Parathyroid adenoma (tissue), 2 donors: ENCODE measurements around the gene HMCES.

ENCODE experiments used
- H2AFZ ChIP-seq: fragments of 300-600 bp; sonication (generic); one replicate; pipeline ENCODE4 v1.7.0; 2017; ENCODE audit warnings: antibody characterized with exemption, mild to moderate bottlenecking
- H3K27ac ChIP-seq: fragments of 300-600 bp; sonication (generic); one replicate; pipeline ENCODE4 v1.7.0; 2017
- H3K27me3 ChIP-seq: fragments of 300-600 bp; sonication (generic); one replicate; pipeline ENCODE4 v1.7.0; 2017; ENCODE audit warnings: low read length; ENCODE audit not compliant: control insufficient read depth, insufficient read depth
- H3K36me3 ChIP-seq: fragments of 300-600 bp; sonication (generic); one replicate; pipeline ENCODE4 v1.7.0; 2017; ENCODE audit warnings: low read length; ENCODE audit not compliant: control insufficient read depth, insufficient read depth
- H3K4me1 ChIP-seq: fragments of 300-600 bp; sonication (generic); one replicate; pipeline ENCODE4 v1.7.0; 2017; ENCODE audit warnings: control low read depth
- H3K4me2 ChIP-seq: fragments of 300-600 bp; sonication (generic); one replicate; pipeline ENCODE4 v1.7.0; 2017; ENCODE audit warnings: low read length
- H3K4me3 ChIP-seq: fragments of 300-600 bp; sonication (generic); one replicate; pipeline ENCODE4 v1.7.0; 2017; ENCODE audit warnings: low read depth, low read length
- H3K79me2 ChIP-seq: fragments of 300-600 bp; sonication (generic); one replicate; pipeline ENCODE4 v1.7.0; 2017; ENCODE audit warnings: control low read depth
- H3K9ac ChIP-seq: fragments of 300-600 bp; sonication (generic); one replicate; pipeline ENCODE4 v1.7.0; 2017; ENCODE audit warnings: mild to moderate bottlenecking
- H3K9me3 ChIP-seq: fragments of 300-600 bp; sonication (generic); one replicate; pipeline ENCODE4 v1.7.0; 2017; ENCODE audit warnings: low read length; ENCODE audit not compliant: control insufficient read depth
- CTCF ChIP-seq: fragments of 300-600 bp; sonication (generic); IDR thresholded peaks from one replicate; pipeline ENCODE4 v1.7.0; 2017; ENCODE audit warnings: antibody characterized with exemption, mild to moderate bottlenecking
- donor health status: primary hyperparathyroidism.

The HMCES gene

GRCh38 chr3:129326138-129326537 lies 47.5 kb downstream of the HMCES start:
- Histone ChIP-seq H3K79me2 (no peaks in the 10 kb centered on the region), H3K4me1 (peaks cover 2% of the 10 kb centered on the region), H3K36me3 (no peaks in the 10 kb centered on the region), H3K27me3 (no peaks in the 10 kb centered on the region), H3K4me3 (no peak overlapping the region), H3K9ac (no peak overlapping the region), H2AFZ (no peak overlapping the region), H3K27ac (no peak overlapping the region), H3K4me2 (no peak overlapping the region), H3K9me3 (no peaks in the 10 kb centered on the region)
- TF ChIP-seq CTCF, result no peak

GRCh38 chr3:129326595-129326994 lies 47.9 kb downstream of the HMCES start:
- H3K27me3 ChIP-seq, result no peaks in the 10 kb centered on the region
- H3K79me2 ChIP-seq, result no peaks in the 10 kb centered on the region
- H3K4me1 ChIP-seq, result peaks cover 2% of the 10 kb centered on the region
- no peak overlapping the region for H3K4me3 ChIP-seq
- no peaks in the 10 kb centered on the region for H3K9me3 ChIP-seq
- TF ChIP-seq CTCF, result no peak
- H2AFZ ChIP-seq, result no peak overlapping the region
- H3K4me2 ChIP-seq, result no peak overlapping the region
- no peak overlapping the region for H3K9ac ChIP-seq
- no peak overlapping the region for H3K27ac ChIP-seq
- no peaks in the 10 kb centered on the region for H3K36me3 ChIP-seq

GRCh38 chr3:129327510-129327909 lies 48.8 kb downstream of the HMCES start:
- Histone ChIP-seq H3K27ac (no peak overlapping the region), H3K36me3 (no peaks in the 10 kb centered on the region), H2AFZ (no peak overlapping the region), H3K27me3 (no peaks in the 10 kb centered on the region), H3K9me3 (no peaks in the 10 kb centered on the region), H3K9ac (no peak overlapping the region), H3K4me2 (no peak overlapping the region), H3K4me1 (peaks cover 2% of the 10 kb centered on the region), H3K79me2 (no peaks in the 10 kb centered on the region), H3K4me3 (no peak overlapping the region)
- TF ChIP-seq CTCF, result no peak

DNA sequence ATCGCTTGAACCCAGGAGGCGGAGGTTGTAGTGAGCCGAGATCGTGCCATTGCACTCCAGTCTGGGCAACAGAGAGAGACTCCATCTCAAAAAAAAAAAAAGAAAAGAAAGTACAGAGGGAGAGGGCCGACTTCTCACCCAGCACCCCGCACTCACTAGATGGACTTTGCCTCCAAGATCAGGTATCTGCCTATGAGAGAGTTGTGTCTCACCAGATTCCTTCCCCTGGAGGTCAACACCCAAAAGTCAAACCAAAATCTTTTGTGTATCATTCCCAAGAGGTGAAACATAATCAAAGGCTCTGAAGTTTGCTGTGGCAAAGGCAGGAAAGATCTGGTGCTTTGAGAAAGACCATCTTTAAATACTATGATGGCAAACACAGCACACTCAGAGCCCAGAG lies 51.2 kb downstream of the HMCES start:
- H3K4me3 ChIP-seq, result no peak overlapping the region
- TF ChIP-seq CTCF, result no peak

GRCh38 chr3:129330409-129330808 lies 51.7 kb downstream of the HMCES start:
- Histone ChIP-seq H3K4me2 (no peak overlapping the region), H3K4me1 (peaks cover 2% of the 10 kb centered on the region), H3K4me3 (no peak overlapping the region), H3K27ac (no peak overlapping the region), H3K27me3 (no peaks in the 10 kb centered on the region), H3K9ac (no peak overlapping the region), H2AFZ (no peak overlapping the region), H3K36me3 (no peaks in the 10 kb centered on the region), H3K79me2 (no peaks in the 10 kb centered on the region), H3K9me3 (no peaks in the 10 kb centered on the region)
- TF ChIP-seq CTCF, result no peak

More for the DNA sequence above, 51.2 kb downstream of the HMCES start:
- no peaks in the 10 kb centered on the region for H3K27me3 ChIP-seq
- peaks cover 2% of the 10 kb centered on the region for H3K4me1 ChIP-seq
- H2AFZ ChIP-seq, result no peak overlapping the region
- no peaks in the 10 kb centered on the region for H3K36me3 ChIP-seq
- no peak overlapping the region for H3K4me2 ChIP-seq
- H3K79me2 ChIP-seq, result no peaks in the 10 kb centered on the region
- H3K9ac ChIP-seq, result no peak overlapping the region
- H3K27ac ChIP-seq, result no peak overlapping the region
- H3K9me3 ChIP-seq, result no peaks in the 10 kb centered on the region
